NCI-H748 treated with DMSO at 0.1 percent for 48 hours (cell line): ENCODE data around the gene SCGB3A1.
A peak's percentile ranks its signal among the peaks of the same experiment; 100 is the strongest.

Experiments used
- DNase-seq: peaks from one replicate; lab custom pipeline; 2025; lab: John Stamatoyannopoulos, UW

The SCGB3A1 gene

DNA sequence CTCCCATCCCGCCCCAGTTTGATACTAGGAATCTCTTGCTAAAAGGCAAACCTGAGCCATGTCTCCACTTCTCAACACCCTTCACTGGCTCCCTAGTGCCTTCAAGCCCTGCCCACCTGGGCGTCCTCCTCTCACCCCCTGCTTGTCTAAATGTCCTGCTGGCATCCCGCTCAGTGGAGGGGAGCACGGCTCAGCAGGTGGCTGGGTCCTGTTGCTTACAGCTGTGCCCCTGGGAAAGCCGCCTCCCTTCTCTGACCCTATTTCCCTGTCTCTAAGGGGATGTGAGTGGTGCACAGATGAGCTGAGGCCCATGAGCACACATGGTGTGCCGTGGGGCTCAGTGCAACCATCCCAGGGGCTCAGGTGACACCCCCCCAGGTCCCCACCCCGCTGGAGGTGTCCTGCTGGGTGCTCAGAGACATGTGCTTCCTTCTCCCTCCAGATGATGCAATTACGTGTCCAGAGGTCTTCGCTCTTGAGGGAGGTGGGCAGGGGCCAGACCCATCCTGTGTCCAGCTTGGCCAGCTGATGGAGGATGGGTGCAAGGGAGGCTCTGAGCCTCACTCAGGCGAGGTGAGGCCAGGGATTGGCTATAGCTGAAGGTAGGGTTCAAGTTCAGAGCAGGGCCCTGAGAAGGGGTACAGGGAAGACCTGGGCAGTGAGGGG, 34.0 kb upstream of the SCGB3A1 start:
- DNase-seq = no peak

DNA sequence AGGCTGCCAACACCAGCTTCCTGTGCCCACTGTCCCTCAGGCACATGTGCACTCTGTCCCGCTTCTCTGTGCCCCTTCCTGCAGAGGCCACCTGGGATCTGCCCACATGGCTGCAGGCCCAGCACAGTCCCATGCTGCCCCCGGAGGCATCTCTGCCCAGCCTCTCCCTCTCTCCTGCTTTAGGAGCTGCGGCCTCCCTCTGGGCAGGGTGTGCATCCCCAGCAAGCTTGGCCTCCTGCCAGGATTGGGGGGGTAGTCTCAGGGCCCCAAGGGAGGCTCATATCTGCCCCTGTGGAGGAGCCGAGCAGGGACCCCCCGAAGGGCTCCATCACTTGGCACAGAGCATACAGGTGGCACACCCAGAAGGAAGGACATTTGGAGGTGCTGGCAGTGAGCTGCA, 33.3 kb upstream of the SCGB3A1 start:
- DNase-seq = no peak

DNA sequence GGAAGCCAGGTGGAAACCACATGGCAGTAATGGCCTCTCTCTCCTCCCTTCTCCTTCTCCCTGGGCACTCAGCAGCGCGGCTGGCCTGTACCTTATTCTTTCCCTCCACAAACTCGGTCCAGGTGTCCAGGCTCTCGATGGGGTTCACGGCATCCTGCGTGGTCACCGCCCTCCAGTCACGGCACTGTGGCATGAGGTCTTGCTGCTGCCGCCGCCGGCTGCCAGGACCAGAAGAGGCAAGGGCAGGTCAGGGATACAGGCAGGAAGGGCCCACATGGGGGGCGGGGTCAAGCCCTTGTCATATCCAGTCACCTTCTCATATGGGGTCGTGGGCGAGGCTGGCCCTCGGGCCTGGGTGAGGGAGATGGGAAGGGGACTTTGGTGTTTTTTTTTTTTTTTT, 32.5 kb upstream of the SCGB3A1 start:
- DNase-seq = no peak

DNA sequence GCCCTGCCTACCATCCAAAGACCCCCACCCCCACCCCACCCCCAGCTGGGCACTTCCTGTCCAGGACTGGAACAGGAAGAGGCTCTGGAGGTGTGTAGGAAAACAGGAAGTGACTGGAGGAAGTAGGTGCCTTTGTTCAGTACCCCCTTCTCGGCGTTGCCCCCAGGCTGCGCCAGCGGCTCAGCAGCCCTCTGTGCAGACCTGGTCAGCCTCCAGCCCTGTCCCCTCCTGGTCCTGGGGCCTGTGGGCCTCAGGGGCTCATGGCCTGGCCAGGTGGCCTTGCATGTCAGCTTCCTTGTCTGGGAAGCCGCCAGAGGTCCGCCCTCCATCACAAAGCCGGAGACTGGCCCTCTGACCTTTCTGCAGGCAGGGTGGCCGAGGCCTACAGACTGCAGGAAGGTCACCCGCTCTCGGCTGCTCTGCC, 32.1 kb upstream of the SCGB3A1 start:
- no peak for DNase-seq

DNA sequence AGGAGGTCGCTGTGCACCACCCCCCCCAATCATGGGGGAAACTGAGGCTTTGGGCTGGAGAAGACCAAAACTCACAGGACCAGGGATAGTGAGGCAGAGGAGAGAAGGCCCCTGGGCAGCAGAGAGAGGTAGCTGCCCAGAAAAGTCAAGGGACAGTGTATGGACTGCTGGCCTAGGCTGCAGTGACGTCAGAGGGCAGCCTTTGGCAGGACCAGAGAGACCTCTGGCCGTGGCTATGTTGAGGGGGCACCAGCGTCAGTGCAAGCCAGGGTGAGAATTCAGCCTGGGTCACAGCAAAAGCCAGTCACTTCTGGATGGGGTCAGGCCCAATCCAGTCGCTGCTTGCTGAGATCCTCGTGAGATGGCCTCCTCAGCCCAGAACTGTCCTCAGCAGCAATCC, 31.6 kb upstream of the SCGB3A1 start:
- no peak for DNase-seq

DNA sequence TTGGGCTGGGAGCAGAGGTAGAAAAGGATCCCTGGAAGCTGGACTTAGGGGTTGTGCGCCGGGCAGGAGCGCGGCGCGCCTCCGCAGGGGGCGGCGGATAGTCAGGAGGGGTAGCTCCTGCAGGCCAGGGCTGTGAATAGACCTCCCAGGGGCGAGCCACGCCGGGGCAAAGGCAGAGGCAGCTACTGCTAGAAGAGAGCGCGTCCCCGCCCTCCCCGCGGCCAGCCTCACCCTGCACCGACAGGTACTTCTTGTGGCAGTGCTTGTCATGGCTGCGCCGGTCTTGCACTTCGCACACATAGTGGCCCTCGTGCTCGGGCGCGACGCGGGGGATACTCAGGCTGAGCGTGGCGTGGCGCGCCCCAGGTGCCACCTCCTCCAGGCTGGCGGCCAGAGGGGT, 30.0 kb upstream of the SCGB3A1 start:
- no peak for DNase-seq

DNA sequence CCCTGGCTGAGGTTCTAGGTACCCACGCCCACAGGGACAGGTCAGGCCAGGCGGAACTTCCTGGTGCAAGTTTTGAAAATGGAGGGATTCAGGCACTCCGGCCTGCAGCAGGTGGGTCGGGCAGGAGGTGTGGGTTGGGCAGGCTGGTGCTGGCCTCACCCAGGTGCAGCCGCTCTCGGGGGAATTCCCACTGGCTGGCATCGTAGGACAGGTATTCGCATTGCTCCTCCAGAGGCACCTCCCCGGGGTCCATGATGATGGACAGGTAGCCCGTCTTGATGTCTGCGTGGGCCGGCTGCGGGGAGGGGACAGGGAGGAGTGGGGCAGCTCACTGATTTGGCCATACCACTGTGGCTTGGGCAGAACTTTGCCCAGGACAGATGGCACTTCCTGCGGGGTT, 28.7 kb upstream of the SCGB3A1 start:
- no peak for DNase-seq

DNA sequence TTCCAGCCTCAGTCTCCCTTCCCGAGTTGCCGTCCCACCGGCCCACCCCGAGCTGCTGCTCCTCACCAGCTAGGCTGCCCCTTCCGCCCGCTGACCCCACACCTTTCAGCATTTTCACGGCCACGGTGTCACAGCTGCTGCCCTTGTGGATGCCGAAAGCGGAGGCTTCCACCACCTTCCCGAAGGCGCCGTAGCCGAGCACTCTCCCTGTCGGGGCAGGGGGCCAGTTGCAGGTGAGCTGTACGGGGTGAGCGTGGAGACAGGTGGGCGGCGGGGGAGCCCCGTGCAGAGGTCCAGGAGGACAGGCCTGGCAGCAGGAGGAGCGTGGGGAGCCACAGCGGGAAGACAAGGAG, 28.2 kb upstream of the SCGB3A1 start:
- no peak for DNase-seq

DNA sequence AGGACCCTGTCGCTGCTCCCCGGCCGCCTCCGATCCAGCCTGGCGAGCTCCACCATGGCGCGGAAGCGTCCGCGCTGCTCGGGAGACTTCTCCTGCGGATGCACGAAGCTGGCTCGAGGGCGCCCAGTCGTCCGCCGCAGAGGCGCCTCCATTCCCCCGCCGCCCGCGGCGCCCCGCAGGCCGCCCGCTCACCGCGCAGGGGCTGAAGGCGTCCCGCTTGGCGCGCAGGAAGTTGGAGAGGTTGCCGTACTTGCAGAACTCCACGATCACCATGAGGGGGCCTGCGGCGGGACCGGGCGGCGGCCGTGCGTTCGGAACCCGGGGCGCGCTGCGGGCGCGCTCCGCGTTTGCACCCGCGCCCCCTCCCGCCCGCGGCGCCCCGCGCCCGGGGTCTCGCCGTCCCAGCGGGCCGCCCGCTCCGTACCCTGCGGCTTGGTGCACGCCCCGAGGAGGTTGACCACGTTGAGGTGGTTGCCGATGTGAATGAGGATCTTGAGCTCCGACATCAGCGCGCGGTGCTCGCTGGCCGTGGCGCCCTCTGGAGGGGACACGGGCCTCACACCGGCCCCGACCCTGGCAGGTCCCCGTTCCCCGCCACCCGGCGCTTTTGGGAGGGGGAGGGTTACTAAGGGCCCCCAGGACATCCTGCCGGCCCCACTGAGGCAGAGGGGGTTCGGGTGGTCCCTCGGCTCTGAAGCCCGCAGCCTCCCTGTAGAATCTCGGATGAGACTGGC, 27.7 kb upstream of the SCGB3A1 start:
- DNase-seq = no peak

DNA sequence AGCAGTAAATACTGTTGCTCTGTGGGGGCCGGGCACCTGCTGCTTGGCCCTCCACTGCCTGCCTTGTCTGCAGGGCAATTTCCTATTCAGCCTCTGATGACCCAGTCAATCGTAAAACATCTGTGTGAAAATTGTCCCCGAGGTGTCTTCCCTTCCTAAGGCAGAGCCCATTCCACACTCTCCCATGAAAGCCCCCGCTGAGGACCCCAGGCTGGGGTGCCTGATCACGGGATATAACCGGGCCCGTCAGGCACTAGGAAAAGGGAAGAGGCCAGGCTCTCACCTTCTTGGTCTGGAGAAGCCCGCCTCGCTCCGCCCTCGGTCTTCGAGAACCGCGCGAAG, 27.2 kb upstream of the SCGB3A1 start:
- DNase-seq = no peak

DNA sequence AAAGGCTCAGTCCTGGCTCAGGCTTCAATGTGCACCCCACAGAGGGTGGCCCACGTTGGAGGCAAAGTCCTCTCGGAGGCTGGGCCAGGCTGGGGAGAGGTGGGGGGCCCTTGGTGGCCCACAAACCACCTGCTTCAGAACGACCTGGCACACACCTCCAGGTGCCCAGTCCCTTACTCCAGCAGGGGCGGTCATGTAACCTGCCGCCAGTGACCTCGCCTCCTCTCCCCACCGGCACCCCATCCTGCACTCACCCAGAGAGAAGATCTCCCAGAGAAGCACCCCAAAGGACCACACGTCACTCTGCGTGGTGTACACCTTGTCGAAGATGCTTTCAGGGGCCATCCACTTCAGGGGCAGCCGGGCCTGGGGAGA, 22.5 kb upstream of the SCGB3A1 start:
- DNase-seq = no peak

DNA sequence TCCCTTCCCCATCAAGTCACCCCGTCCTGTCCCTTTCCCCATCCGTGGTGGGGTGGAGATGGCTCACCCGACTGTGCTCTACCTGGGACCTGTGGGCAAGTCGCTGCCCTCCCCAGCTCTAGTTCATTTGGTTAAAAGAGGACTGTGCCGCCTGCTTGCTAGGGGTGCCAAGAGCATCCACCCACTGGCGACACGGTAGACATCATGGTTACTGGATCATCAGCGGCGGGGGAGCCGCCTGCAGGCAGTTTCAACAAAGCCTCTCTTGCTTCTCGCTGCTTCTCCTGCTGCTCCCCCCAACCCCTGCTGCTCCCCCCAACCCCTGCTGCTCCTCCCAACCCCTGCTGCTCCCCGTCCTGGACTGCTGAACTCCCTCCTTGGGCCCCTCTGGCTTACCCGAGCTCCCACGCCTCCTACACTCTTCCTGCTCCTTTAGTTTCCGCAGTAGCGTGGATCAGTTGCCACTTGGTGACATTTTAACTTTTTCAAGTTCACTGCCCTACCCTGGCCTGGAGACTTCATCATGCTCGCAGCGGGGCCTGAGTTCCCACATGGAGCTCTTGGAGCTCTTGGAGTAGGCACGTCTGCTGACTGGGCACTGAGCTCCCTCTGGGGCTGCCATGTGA, 22.0 kb upstream of the SCGB3A1 start:
- no peak for DNase-seq

DNA sequence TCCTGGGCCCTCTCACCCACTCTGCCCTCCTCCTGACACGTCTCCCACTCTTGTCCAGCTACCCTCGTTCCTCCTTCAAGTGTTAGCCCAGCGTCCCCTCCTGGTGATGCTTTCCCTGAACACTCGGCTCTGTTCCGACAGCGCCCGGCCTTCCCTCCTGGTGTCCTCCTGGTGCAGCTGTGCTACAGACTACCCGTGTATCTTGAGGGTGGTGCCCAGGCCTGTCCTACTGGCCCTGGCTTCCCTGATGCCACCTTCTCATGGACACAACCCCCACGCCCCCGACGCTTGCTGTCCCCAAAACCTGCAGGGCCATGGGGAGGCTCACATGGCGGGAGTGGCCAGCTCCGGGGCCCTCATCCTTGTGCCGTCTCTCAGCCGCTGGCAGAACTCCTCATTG, 21.4 kb upstream of the SCGB3A1 start:
- DNase-seq = no peak

DNA sequence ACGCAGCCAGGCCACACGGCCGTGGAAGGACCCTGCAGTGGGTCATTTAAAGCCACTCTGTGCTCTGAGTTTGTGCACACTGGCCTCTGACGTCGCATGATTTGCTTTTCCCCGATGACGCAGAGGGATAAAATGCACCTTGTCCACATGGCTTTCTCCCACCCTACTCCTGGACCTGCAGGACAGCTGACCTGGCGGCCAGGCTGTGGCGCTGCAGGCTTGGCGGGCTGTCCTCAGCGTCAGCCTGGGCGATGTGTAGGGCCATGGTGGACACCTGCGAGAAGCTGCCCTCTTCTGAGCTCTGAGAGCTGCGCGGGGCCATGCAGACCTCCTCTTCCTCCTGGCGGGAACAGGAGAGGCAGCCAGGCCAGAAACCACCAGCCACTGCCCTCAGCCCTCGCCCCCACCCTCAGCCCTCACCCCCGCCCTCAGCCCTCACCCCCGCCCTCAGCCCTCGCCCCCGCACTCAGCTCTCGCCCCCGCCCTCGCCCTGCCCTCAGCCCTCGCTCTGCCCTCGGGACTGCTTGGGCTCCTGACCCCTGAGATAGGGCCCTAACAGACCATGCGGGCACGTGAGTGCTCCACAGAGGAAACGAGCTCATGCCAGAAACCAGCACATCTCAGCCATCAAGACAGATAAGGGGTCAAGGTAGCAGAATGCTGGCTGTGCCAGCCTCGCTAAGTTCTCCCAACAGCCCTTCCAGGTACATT, 20.0 kb upstream of the SCGB3A1 start:
- DNase-seq = no peak

DNA sequence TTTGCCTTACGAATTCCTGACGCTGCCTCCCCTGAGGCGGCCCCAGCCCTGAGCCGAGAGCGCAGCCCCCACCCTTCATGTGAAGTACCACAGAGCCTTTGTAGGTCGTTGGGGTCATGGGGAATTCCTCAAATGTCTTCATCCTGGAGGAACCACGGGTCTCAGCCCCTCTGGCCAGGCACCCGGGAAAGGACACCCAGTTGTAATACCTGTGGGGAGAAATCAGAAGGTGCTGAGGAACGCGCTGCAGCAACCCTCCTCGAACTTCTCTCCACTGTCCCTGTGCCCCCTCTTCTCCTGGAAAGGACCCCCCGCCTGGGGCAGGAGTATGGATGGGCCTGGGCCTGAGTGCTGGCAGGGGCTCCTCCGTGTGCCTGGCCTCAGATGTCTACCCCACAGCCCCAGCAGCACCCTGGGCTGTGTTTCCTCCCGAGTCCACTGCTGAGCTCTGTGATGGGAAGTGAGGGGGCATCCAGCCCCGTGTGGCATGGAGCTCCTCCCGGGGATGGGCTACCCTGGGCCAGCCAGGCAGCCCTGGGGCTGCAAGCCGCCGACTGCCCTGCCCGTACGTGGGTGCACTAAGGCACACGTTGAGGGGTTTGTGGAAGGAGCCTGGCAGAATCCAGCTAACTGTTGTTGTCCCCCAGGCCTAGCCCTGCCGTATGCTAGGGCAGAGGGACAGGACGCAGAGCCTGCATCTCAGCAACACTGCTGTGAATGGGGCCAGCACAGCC, 18.7 kb upstream of the SCGB3A1 start:
- DNase-seq = no peak

DNA sequence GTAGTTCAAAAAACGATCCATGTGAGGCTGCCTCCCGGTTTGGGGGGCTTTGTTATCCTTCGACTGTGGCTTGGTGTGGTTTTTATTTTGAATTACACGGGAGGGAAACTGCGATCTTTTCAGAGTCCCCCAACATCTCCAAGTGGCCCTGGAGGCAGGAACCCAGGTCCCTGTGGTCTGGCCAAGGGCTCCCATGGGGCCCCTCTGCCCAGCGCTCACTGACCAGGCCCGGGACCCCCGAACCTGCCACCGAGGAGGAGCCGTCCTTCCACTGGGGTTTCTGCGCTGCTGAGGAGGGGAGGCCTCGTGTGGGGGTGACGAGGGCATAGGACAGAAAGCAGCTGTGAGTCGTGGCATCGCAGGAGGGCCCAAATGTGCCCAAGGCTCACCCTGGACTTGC, 18.1 kb upstream of the SCGB3A1 start:
- no peak for DNase-seq

DNA sequence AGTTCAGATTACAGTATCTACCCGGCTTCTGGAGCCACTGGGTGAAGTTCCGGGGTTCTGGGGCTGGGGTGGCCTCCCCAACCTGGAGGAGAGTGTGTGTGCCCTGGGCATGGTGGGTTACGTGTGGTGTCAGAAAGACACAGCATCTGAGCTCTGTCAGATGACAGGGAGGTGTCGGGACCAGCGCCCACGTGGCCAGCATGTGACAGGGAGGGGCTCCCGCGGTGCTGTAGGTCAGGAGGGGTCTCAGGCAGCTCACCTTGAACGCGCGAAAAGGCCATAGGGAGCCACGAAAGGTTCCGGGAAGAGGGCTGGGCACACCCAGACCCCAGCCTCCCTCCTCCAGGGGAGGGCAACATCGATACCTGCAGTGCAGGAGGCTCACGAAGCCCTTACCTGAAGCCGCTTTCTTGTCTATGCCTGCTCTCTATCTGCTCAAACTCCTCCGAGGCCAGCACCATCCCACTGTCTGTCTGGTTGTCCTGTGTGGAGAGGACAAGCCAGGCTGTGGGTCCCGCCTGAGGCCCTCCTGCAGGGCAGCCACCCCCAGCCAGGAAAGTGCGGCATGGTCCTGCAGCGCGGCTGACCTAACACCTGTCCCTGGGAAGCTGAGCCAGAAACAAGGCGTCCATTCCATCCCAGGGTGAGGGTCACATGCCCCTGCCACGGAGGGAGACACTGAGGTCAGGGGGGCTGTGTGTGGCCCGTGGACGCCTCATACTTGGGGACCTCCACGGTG, 17.4 kb upstream of the SCGB3A1 start:
- DNase-seq = no peak

DNA sequence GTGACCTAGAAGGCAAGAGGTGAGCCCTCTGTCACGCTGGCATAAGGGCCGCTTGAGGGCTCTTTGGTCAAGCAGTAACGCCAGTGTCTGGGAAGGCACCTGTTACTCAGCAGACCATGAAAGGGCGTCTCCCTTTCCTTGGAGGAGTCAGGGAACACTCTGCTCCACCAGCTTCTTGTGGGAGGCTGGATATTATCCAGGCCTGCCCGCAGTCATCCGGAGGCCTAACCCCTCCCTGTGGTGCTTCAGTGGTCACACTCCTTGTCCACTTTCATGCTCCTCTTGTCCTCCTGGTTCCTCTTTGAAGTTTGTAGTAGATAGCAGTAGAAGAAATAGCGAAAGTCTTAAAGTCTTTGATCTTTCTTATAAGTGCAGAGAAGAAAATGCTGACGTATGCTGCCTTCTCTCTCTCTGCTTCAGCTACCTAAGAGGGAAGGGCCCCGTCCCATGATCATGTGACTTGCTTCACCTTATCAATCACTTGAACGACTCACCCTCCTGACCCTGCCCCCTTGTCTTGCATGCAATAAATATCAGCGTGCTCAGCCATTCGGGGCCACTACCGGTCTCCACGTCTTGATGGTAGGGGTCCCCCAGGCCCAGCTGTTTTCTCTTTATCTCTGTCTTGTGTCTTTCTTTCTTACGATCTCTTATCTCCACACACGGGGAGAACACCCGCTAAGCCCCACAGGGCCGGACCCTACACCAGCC, 16.7 kb upstream of the SCGB3A1 start:
- DNase-seq = no peak

DNA sequence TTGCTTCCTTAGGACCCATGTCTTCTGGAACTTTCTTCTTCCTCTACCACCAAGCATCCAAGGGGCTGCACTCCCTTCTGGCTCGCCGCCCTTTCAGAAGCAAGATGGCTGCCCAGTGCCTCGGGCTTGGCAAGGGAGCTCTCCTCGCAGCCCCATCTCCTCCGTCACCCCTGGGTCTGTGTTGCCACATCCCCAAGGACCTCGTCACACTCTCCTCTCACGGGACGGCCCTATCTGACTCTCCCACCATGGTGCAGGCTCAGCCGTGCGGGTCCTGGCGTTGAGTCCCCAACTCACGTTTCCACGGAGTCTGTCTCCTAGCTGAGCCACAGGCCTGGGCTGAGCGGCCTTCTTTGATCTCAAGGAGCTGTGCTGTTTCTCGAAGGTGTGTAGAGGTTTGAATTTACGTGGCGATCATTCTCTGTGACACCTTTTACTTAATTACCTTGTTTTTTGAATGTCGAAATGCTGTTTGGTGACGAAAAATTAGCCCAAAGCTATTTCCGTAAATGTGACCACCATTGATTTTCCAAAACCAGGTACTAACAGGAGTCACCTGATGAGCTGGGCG, 15.0 kb upstream of the SCGB3A1 start:
- no peak for DNase-seq

DNA sequence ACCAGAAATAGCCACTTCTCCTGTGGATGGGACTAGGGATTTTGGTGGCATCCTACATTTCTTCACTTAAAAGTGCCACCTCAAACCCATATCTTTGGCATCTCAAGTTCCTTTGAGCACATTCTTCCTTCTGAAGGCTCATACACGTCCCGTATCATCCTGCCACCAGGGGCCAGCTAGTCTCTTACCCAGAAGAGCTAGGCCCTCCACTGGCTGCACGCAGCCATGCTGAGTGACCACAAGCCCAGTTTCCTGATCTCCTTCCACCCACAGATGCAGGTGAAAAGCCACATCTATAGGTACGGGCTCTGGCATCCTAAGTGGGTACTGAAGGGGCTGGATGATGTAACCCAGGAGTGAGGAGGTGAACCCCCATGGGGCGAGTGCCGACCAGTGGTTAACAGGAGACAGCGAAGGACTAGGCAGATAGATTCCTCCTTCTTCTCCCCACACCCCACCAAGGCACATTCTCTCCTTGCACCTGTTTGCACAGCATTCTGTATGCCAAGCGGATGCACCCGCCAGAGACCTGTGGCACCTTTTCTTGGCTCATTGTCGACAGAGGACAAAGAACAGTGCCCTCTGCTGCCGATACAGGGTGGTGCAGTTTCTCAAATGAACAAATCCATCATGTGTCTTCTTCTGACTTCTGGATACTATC, 14.4 kb upstream of the SCGB3A1 start:
- DNase-seq = peak; percentile 23
